IMR-90 (cell line): Measurements from ENCODE around the gene RPS27. TPM values are rescaled to one million over a fixed set of nuclear protein-coding genes. Genes with fewer than 3 reads are reported as not detected.

Experiments
- ATAC-seq: fragments of 200-7000 bp; cut with Tn5 transposase; 2 replicates; pipeline ENCODE4 v1.9.1; 2020; ENCODE audit warnings: low read depth, mild to moderate bottlenecking, moderate library complexity
- BruUV-seq: library from RNA; stranded (reverse); fragments of 400-500 nt; replicated peaks from 2 replicates; lab custom pipeline; 2021; lab: Mats Ljungman, UMichigan
- CTCF ChIA-PET: fragments of 300-600 bp; formaldehyde crosslinking; extraction: SDS; loops from one replicate; lab custom pipeline; 2021; ENCODE audit warnings: antibody characterized with exemption; lab: Yijun Ruan, JAX
- POLR2A ChIA-PET: fragments of 300-600 bp; sonication (Branson Sonifier 250); formaldehyde crosslinking; loops from one replicate; lab custom pipeline; 2022; ENCODE audit warnings: antibody characterized with exemption; ENCODE audit not compliant: unreplicated experiment; lab: Charles Lee
- DNase-seq: peaks from one replicate; pipeline ENCODE4 v3.0.0; 2013
- H2AFZ ChIP-seq: replicated peaks from 2 replicates; pipeline ENCODE3; 2013; ENCODE audit warnings: low read length, mild to moderate bottlenecking; ENCODE audit not compliant: poor library complexity
- H2AK5ac ChIP-seq: 2 replicates; pipeline ENCODE4 v1.6.1; 2013; ENCODE audit warnings: low read depth, low read length, inconsistent platforms
- H2AK9ac ChIP-seq: replicated peaks from 2 replicates; pipeline ENCODE3; 2013; ENCODE audit warnings: mild to moderate bottlenecking, low read depth, low read length, moderate library complexity; ENCODE audit not compliant: poor library complexity
- H2BK120ac ChIP-seq: 2 replicates; pipeline ENCODE4 v1.6.1; 2013; ENCODE audit warnings: low read depth, low read length, inconsistent platforms
- H2BK15ac ChIP-seq: 3 replicates; pipeline ENCODE4 v1.6.1; 2013; ENCODE audit warnings: low read depth, low read length, inconsistent platforms
- H2BK20ac ChIP-seq: 2 replicates; pipeline ENCODE4 v1.6.1; 2013; ENCODE audit warnings: low read depth, mild to moderate bottlenecking, inconsistent platforms, low read length, moderate library complexity
- H2BK5ac ChIP-seq: 2 replicates; pipeline ENCODE4 v1.6.1; 2013; ENCODE audit warnings: mild to moderate bottlenecking, low read depth, low read length, inconsistent platforms; ENCODE audit not compliant: poor library complexity, severe bottlenecking
- H3K14ac ChIP-seq: replicated peaks from 2 replicates; pipeline ENCODE4 v1.6.1; 2013; ENCODE audit warnings: low read depth, low read length, inconsistent platforms
- H3K18ac ChIP-seq: 2 replicates; pipeline ENCODE4 v1.6.1; 2013; ENCODE audit warnings: low read depth, low read length, control low read depth
- H3K23ac ChIP-seq: 2 replicates; pipeline ENCODE4 v1.6.1; 2013; ENCODE audit warnings: low read depth, low read length, inconsistent platforms
- H3K27ac ChIP-seq: 2 replicates; pipeline ENCODE4 v1.5.1; 2013; ENCODE audit warnings: mild to moderate bottlenecking, control low read depth, low read length; ENCODE audit not compliant: insufficient read depth
- H3K27me3 ChIP-seq: 2 replicates; pipeline ENCODE4 v1.6.1; 2013; ENCODE audit warnings: low read length; ENCODE audit not compliant: control insufficient read depth, insufficient read depth
- H3K36me3 ChIP-seq: 2 replicates; pipeline ENCODE4 v1.6.1; 2013; ENCODE audit warnings: low read length, mixed read lengths; ENCODE audit not compliant: control insufficient read depth, insufficient read depth
- H3K4ac ChIP-seq: 2 replicates; pipeline ENCODE4 v1.6.1; 2013; ENCODE audit warnings: low read depth, low read length, inconsistent platforms
- H3K4me1 ChIP-seq: 2 replicates; pipeline ENCODE4 v1.6.1; 2013; ENCODE audit warnings: low read length, mixed read lengths; ENCODE audit not compliant: control insufficient read depth, insufficient read depth
- H3K4me2 ChIP-seq: 2 replicates; pipeline ENCODE4 v1.6.1; 2013; ENCODE audit warnings: low read depth, mild to moderate bottlenecking, control low read depth, low read length, moderate library complexity
- H3K4me3 ChIP-seq: 2 replicates; pipeline ENCODE4 v1.5.1; 2013; ENCODE audit warnings: low read depth, mild to moderate bottlenecking, control low read depth, low read length, moderate library complexity; ENCODE audit not compliant: insufficient read depth
- H3K56ac ChIP-seq: 2 replicates; pipeline ENCODE4 v1.6.1; 2013; ENCODE audit warnings: low read length, inconsistent platforms; ENCODE audit not compliant: insufficient read depth; ENCODE audit errors: extremely low read depth
- H3K79me1 ChIP-seq, 2 experiments: 2 replicates each; pipeline ENCODE4 v1.6.1; 2013; ENCODE audit warnings: low read length in 2 of 2, inconsistent platforms in 1 of 2, low read depth in 1 of 2
- H3K9ac ChIP-seq: 2 replicates; pipeline ENCODE4 v1.6.1; 2013; ENCODE audit warnings: low read depth, low read length, control low read depth
- H3K9me1 ChIP-seq: 2 replicates; pipeline ENCODE4 v1.6.1; 2013; ENCODE audit warnings: low read length, inconsistent platforms; ENCODE audit not compliant: insufficient read depth
- H3K9me3 ChIP-seq: 2 replicates; pipeline ENCODE4 v1.6.1; 2013; ENCODE audit warnings: low read length; ENCODE audit not compliant: control insufficient read depth, insufficient read depth
- H4K20me1 ChIP-seq: 2 replicates; pipeline ENCODE4 v1.6.1; 2013; ENCODE audit warnings: low read length, inconsistent platforms; ENCODE audit not compliant: insufficient read depth
- H4K5ac ChIP-seq: 2 replicates; pipeline ENCODE4 v1.6.1; 2013; ENCODE audit warnings: mild to moderate bottlenecking, low read depth, low read length, control low read depth
- H4K8ac ChIP-seq, 2 experiments: 2 replicates each; pipeline ENCODE4 v1.6.1; 2013; ENCODE audit warnings: low read depth in 2 of 2, low read length in 2 of 2, control low read depth in 1 of 2, inconsistent platforms in 1 of 2
- H4K91ac ChIP-seq: 2 replicates; pipeline ENCODE4 v1.6.1; 2013; ENCODE audit warnings: low read depth, low read length, inconsistent platforms; ENCODE audit not compliant: insufficient read depth
- CEBPB ChIP-seq: IDR thresholded peaks from 2 replicates; pipeline ENCODE4 v1.6.1; 2012; ENCODE audit warnings: low read depth, low read length, improper control_type of control experiment
- POLR2A ChIP-seq: IDR thresholded peaks from 2 replicates; pipeline ENCODE4 v1.6.1; 2012; ENCODE audit warnings: mild to moderate bottlenecking, low read depth, low read length
- WGBS, 2 experiments: methylation state at CpG; one replicate each; pipeline versions ENCODE4 v1.1.5 to v1.1.7; 2013; ENCODE audit warnings: missing lambda C conversion rate in 2 of 2; ENCODE audit not compliant: insufficient read length in 1 of 2; ENCODE audit errors: extremely low coverage in 2 of 2; 5-methylcytosine and 5-hydroxymethylcytosine counted together
- dilution Hi-C: fragments of 300-500 bp; cut with HindIII; formaldehyde crosslinking; loops from one replicate; pipeline ENCODE4 v1.14.3; 2018; ENCODE audit warnings: low sequenced_read_pairs; ENCODE audit not compliant: unreplicated experiment
- in situ Hi-C: fragments of 300-500 bp; cut with MboI; formaldehyde crosslinking; loops from 3 replicates; pipeline ENCODE4 v1.14.3; 2019; ENCODE audit warnings: low sequenced_read_pairs, inconsistent platforms, mixed read lengths
- intact Hi-C: fragments of 100-400 bp; cut with micrococcal nuclease; formaldehyde crosslinking; loops from 2 replicates; pipeline ENCODE4 v1.10.0; 2022
- polyA plus RNA-seq, 3 experiments: library from polyadenylated mRNA; depleted of rRNA; stranded (reverse); fragments of >200 nt; gene quantifications; 2 replicates each; pipeline ENCODE4 v1.2.3, GENCODE V29; 2012; ENCODE audit warnings: low replicate concordance in 1 of 3
- total RNA-seq: library from RNA; depleted of rRNA; stranded (reverse); fragments of >200 nt; gene quantifications from 2 replicates; pipeline ENCODE4 v1.2.3, GENCODE V29; 2012
- TF ChIP-seq, protein P1 (sequence below): conservative IDR thresholded peaks from 2 replicates; pipeline ENCODE4 v1.5.1; 2012; ENCODE audit warnings: mild to moderate bottlenecking, low read depth, low read length, improper control_type of control experiment

Gene RPS27
- total and polyA plus RNA-seq, 2 of the 4 experiments (the other 2 are of a cell fraction), result 320 to 6,236 TPM

GRCh38 chr1:153942766-153943549, 47.6 kb upstream of the RPS27 start:
- H3K9me1 ChIP-seq, result peaks cover 21% of the 10 kb centered on the region; the same call in 1 of the 2 replicates
- no peak overlapping the region for H2AK5ac ChIP-seq
- no peak overlapping the region for H3K9ac ChIP-seq
- no peak overlapping the region for H3K4ac ChIP-seq
- H4K91ac ChIP-seq, result no peak overlapping the region
- no peak overlapping the region for H2AK9ac ChIP-seq
- no peak overlapping the region for H4K8ac ChIP-seq
- BruUV-seq, result no TSS peak
- H3K36me3 ChIP-seq, result peaks cover 45% of the 10 kb centered on the region
- H3K4me3 ChIP-seq, result no peak overlapping the region
- in situ Hi-C loops (no loop called here), dilution Hi-C loops (no loop called here), intact Hi-C loops (no loop called here)
- DNase-seq (no peak), ATAC-seq (no peak)
- H3K4me2 ChIP-seq, result no peak overlapping the region
- ChIA-PET CTCF (interaction anchor here (1.0 kb wide), 1 partner anchor 43 kb away, joined by 3 read pairs; the partner anchor contains the start of gene RAB13), POLR2A (no interaction called here)
- H3K56ac ChIP-seq, result no peak overlapping the region
- H4K20me1 ChIP-seq, result peaks cover 11% of the 10 kb centered on the region
- WGBS, 2 experiments, result 100% methylated on average over 1 of the region's 11 CpGs; no CpG with 5 or more reads in 1 of the 2 experiments
- H4K5ac ChIP-seq, result no peak overlapping the region
- no peak overlapping the region for H3K23ac ChIP-seq
- peaks cover 9% of the 10 kb centered on the region for H3K4me1 ChIP-seq
- H3K18ac ChIP-seq, result no peak overlapping the region
- H2AFZ ChIP-seq, result no peak overlapping the region
- no peak overlapping the region for H2BK15ac ChIP-seq
- TF ChIP-seq CEBPB (no peak), POLR2A (no peak)
- TF ChIP-seq, protein P1, sequence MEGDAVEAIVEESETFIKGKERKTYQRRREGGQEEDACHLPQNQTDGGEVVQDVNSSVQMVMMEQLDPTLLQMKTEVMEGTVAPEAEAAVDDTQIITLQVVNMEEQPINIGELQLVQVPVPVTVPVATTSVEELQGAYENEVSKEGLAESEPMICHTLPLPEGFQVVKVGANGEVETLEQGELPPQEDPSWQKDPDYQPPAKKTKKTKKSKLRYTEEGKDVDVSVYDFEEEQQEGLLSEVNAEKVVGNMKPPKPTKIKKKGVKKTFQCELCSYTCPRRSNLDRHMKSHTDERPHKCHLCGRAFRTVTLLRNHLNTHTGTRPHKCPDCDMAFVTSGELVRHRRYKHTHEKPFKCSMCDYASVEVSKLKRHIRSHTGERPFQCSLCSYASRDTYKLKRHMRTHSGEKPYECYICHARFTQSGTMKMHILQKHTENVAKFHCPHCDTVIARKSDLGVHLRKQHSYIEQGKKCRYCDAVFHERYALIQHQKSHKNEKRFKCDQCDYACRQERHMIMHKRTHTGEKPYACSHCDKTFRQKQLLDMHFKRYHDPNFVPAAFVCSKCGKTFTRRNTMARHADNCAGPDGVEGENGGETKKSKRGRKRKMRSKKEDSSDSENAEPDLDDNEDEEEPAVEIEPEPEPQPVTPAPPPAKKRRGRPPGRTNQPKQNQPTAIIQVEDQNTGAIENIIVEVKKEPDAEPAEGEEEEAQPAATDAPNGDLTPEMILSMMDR, result no peak
- H2BK120ac ChIP-seq, result no peak overlapping the region
- peaks cover 15 to 54% of the 10 kb centered on the region in 2 experiments for H3K79me1 ChIP-seq
- no peaks in the 10 kb centered on the region for H3K9me3 ChIP-seq
- H3K14ac ChIP-seq, result no peak overlapping the region
- H2BK5ac ChIP-seq, result no peak overlapping the region
- H3K27me3 ChIP-seq, result no peaks in the 10 kb centered on the region
- no peak overlapping the region for H2BK20ac ChIP-seq
- H3K27ac ChIP-seq, result no peak overlapping the region
